Hepatocyte (in vitro differentiated cells): ENCODE data around the gene B4GALT3. TPM values are rescaled to one million over a fixed set of nuclear protein-coding genes. Genes with fewer than 3 reads are reported as not detected.

ENCODE experiments used
- DNase-seq: peaks from one replicate; pipeline ENCODE4 v3.0.0-alpha.2; 2016; ENCODE audit warnings: low spot score
- H2AFZ ChIP-seq: fragments of 200-600 bp; sonication (generic); 2 replicates; pipeline ENCODE4 v1.6.0; 2016; ENCODE audit warnings: antibody characterized with exemption, mild to moderate bottlenecking
- H3K27ac ChIP-seq: fragments of 200-600 bp; sonication (generic); 2 replicates; pipeline ENCODE4 v1.5.1; 2016; ENCODE audit warnings: mild to moderate bottlenecking
- H3K27me3 ChIP-seq: fragments of 200-600 bp; sonication (generic); 2 replicates; pipeline ENCODE4 v1.6.1; 2016
- H3K36me3 ChIP-seq: fragments of 200-600 bp; sonication (generic); replicated peaks from 2 replicates; pipeline ENCODE4 v1.5.1; 2016; ENCODE audit warnings: low read depth; ENCODE audit not compliant: insufficient read depth
- H3K4me1 ChIP-seq: fragments of 200-600 bp; sonication (generic); 2 replicates; pipeline ENCODE4 v1.5.1; 2016; ENCODE audit warnings: mild to moderate bottlenecking, moderate library complexity; ENCODE audit not compliant: insufficient read depth
- H3K4me2 ChIP-seq: fragments of 200-600 bp; sonication (generic); 2 replicates; pipeline ENCODE4 v1.6.0; 2016
- H3K4me3 ChIP-seq: fragments of 200-600 bp; sonication (generic); 2 replicates; pipeline ENCODE4 v1.5.1; 2016; ENCODE audit warnings: mild to moderate bottlenecking
- H3K79me2 ChIP-seq: fragments of 200-600 bp; sonication (generic); 2 replicates; pipeline ENCODE4 v1.6.0; 2017; ENCODE audit warnings: mild to moderate bottlenecking
- H3K9me2 ChIP-seq: fragments of 200-600 bp; sonication (generic); replicated peaks from 2 replicates; pipeline ENCODE4 v1.6.0; 2017; ENCODE audit warnings: mild to moderate bottlenecking; ENCODE audit not compliant: insufficient read depth
- H3K9me3 ChIP-seq: fragments of 200-600 bp; sonication (generic); 2 replicates; pipeline ENCODE4 v1.5.1; 2016; ENCODE audit warnings: low read depth, mild to moderate bottlenecking
- H4K20me1 ChIP-seq: fragments of 200-600 bp; sonication (generic); 2 replicates; pipeline ENCODE4 v1.6.0; 2016; ENCODE audit warnings: mild to moderate bottlenecking; ENCODE audit not compliant: insufficient read depth, poor library complexity, severe bottlenecking
- EZH2 ChIP-seq: fragments of 200-600 bp; sonication (generic); IDR thresholded peaks from 2 replicates; pipeline ENCODE4 v1.6.1; 2016; ENCODE audit warnings: antibody characterized with exemption, mild to moderate bottlenecking, borderline replicate concordance
- EZH2phosphoT487 ChIP-seq: fragments of 200-600 bp; sonication (generic); IDR thresholded peaks from one replicate; pipeline ENCODE4 v1.6.1; 2018; ENCODE audit warnings: antibody characterized with exemption, mild to moderate bottlenecking, low read depth, moderate library complexity; ENCODE audit not compliant: unreplicated experiment, severe bottlenecking
- WGBS: methylation state at CpG from one replicate; pipeline ENCODE4 v1.1.6; 2016; ENCODE audit warnings: low lambda C conversion rate; ENCODE audit errors: missing lambda C conversion rate; 5-methylcytosine and 5-hydroxymethylcytosine counted together
- microRNA-seq: library from miRNA; unstranded; fragments of <30 nt; microRNA quantifications from one replicate; pipeline ENCODE4, GENCODE V29; 2017
- polyA plus RNA-seq: library from polyadenylated mRNA; unstranded; fragments of >200 nt; fragmentation: Nextera tagmentation; extraction: Ambion mirVana; gene quantifications from 2 replicates; pipeline ENCODE4 v1.2.1, GENCODE V29; 2016
- small RNA-seq: library from RNA; depleted of rRNA; stranded (forward); fragments of <200 nt; gene quantifications from one replicate; pipeline ENCODE3, GENCODE V24; 2014
- total RNA-seq: library from RNA; depleted of rRNA; stranded (reverse); fragments of >200 nt; gene quantifications from 2 replicates; pipeline ENCODE4 v1.2.3, GENCODE V29; 2014
- TF ChIP-seq, protein P1 (sequence below): fragments of 200-600 bp; sonication (generic); IDR thresholded peaks from 2 replicates; pipeline ENCODE4 v1.5.1; 2016; ENCODE audit warnings: antibody characterized with exemption, mild to moderate bottlenecking; ENCODE audit not compliant: poor library complexity

The B4GALT3 gene
- total and polyA plus RNA-seq, 2 experiments from 2014 or later = 32.2 to 56.9 TPM

DNA sequence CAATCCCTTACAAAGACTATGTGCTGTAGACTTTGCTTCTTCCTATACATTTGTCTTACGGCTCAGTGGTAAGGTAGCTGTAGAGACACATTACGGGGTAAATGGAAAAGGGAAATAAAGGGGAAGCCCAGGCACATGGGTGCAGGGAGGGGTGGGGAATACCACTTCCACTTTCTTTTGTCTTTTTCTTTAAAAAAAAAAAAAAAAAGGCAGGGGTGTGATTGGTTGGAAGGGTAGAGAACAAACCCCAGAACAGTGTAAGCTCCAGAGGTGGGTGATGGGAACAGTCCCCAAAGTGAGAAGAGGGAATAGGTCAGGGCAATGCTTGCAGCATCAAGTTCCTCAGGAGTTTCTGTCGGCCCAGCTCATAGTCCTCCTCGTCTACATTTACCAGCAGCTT, 55.5 kb downstream of the B4GALT3 start:
- 89% methylated on average over 4 of the region's 4 CpGs for WGBS
- Histone ChIP-seq H3K36me3 (no peaks in the 10 kb centered on the region), H4K20me1 (no peaks in the 10 kb centered on the region), H3K4me1 (peaks cover 21% of the 10 kb centered on the region), H3K9me3 (no peaks in the 10 kb centered on the region), H3K4me2 (no peak overlapping the region), H3K4me3 (no peak overlapping the region), H2AFZ (no peak overlapping the region), H3K27ac (no peak overlapping the region), H3K79me2 (peaks cover 51% of the 10 kb centered on the region), H3K27me3 (no peaks in the 10 kb centered on the region), H3K9me2 (no peaks in the 10 kb centered on the region)
- TF ChIP-seq, protein P1, sequence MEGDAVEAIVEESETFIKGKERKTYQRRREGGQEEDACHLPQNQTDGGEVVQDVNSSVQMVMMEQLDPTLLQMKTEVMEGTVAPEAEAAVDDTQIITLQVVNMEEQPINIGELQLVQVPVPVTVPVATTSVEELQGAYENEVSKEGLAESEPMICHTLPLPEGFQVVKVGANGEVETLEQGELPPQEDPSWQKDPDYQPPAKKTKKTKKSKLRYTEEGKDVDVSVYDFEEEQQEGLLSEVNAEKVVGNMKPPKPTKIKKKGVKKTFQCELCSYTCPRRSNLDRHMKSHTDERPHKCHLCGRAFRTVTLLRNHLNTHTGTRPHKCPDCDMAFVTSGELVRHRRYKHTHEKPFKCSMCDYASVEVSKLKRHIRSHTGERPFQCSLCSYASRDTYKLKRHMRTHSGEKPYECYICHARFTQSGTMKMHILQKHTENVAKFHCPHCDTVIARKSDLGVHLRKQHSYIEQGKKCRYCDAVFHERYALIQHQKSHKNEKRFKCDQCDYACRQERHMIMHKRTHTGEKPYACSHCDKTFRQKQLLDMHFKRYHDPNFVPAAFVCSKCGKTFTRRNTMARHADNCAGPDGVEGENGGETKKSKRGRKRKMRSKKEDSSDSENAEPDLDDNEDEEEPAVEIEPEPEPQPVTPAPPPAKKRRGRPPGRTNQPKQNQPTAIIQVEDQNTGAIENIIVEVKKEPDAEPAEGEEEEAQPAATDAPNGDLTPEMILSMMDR = no peak
- TF ChIP-seq EZH2 (no peak), EZH2phosphoT487 (no peak)
- DNase-seq = no peak

Small RNA genes lying within 50 kb of the gene (microRNA-seq; reads per million reads assigned to microRNA genes)
- gene MIR5187 = 3.1 reads per million

Small RNA genes lying within 50 kb of the gene (small RNA-seq; reads per million reads assigned to genes)
- gene RF01225 = not detected

Other genes starting within 250 kb of the B4GALT3 start
- 1.3 and 1.4 TPM in 2 replicates for gene ITLN2, start 222.7 kb downstream of the B4GALT3 start, total RNA-seq
- gene ITLN2, start 222.7 kb downstream of the B4GALT3 start, polyA plus RNA-seq = 1.7 and 3.6 TPM in 2 replicates
- gene F11R, start 156.4 kb downstream of the B4GALT3 start, total RNA-seq = 140 and 180 TPM in 2 replicates
- gene F11R, start 156.4 kb downstream of the B4GALT3 start, polyA plus RNA-seq = 148 and 149 TPM in 2 replicates
- gene TSTD1, start 138.5 kb downstream of the B4GALT3 start, total RNA-seq = 30.8 and 36.3 TPM in 2 replicates
- gene TSTD1, start 138.5 kb downstream of the B4GALT3 start, polyA plus RNA-seq = 101 and 102 TPM in 2 replicates
- 62.1 and 85.1 TPM in 2 replicates for gene USF1, start 131.5 kb downstream of the B4GALT3 start, total RNA-seq
- 11.9 and 23.2 TPM in 2 replicates for gene USF1, start 131.5 kb downstream of the B4GALT3 start, polyA plus RNA-seq
- 0.52 and 0.80 TPM in 2 replicates for gene ARHGAP30, start 107.6 kb downstream of the B4GALT3 start, total RNA-seq
- gene ARHGAP30, start 107.6 kb downstream of the B4GALT3 start, polyA plus RNA-seq = 1.4 and 1.7 TPM in 2 replicates
- gene NECTIN4, start 87.9 kb downstream of the B4GALT3 start, total RNA-seq = 5.9 and 7.0 TPM in 2 replicates
- gene NECTIN4, start 87.9 kb downstream of the B4GALT3 start, polyA plus RNA-seq = 8.5 and 12.7 TPM in 2 replicates
- gene KLHDC9, start 79.1 kb downstream of the B4GALT3 start, total RNA-seq = 1.4 and 3.9 TPM in 2 replicates
- 4.5 and 7.4 TPM in 2 replicates for gene KLHDC9, start 79.1 kb downstream of the B4GALT3 start, polyA plus RNA-seq
- 47.6 and 63.1 TPM in 2 replicates for gene PFDN2, start 59.5 kb downstream of the B4GALT3 start, total RNA-seq
- gene PFDN2, start 59.5 kb downstream of the B4GALT3 start, polyA plus RNA-seq = 84.6 and 93.2 TPM in 2 replicates
- 41.3 and 47.5 TPM in 2 replicates for gene NIT1, start 59.4 kb downstream of the B4GALT3 start, total RNA-seq
- 48.9 and 50.4 TPM in 2 replicates for gene NIT1, start 59.4 kb downstream of the B4GALT3 start, polyA plus RNA-seq
- gene DEDD, start 44.8 kb downstream of the B4GALT3 start, total RNA-seq = 19.0 and 21.8 TPM in 2 replicates
- 24.3 and 27.1 TPM in 2 replicates for gene DEDD, start 44.8 kb downstream of the B4GALT3 start, polyA plus RNA-seq
- 105 and 136 TPM in 2 replicates for gene UFC1, start 23.5 kb downstream of the B4GALT3 start, total RNA-seq
- gene UFC1, start 23.5 kb downstream of the B4GALT3 start, polyA plus RNA-seq = 119 and 128 TPM in 2 replicates
- gene USP21, start 18.0 kb downstream of the B4GALT3 start, total RNA-seq = 5.5 and 7.7 TPM in 2 replicates
- 24.4 and 44.7 TPM in 2 replicates for gene USP21, start 18.0 kb downstream of the B4GALT3 start, polyA plus RNA-seq
- 11.2 and 18.3 TPM in 2 replicates for gene PPOX, start 11.1 kb downstream of the B4GALT3 start, total RNA-seq
- 30.7 and 31.6 TPM in 2 replicates for gene PPOX, start 11.1 kb downstream of the B4GALT3 start, polyA plus RNA-seq
- 1.2 and 2.3 TPM in 2 replicates for gene ADAMTS4, start 21.5 kb upstream of the B4GALT3 start, total RNA-seq
- gene ADAMTS4, start 21.5 kb upstream of the B4GALT3 start, polyA plus RNA-seq = 4.4 and 6.1 TPM in 2 replicates
- gene NDUFS2, start 24.9 kb upstream of the B4GALT3 start, total RNA-seq = 103 TPM in 2 replicates
- gene NDUFS2, start 24.9 kb upstream of the B4GALT3 start, polyA plus RNA-seq = 163 and 177 TPM in 2 replicates
- 1.1 and 4.3 TPM in 2 replicates for gene FCER1G, start 37.8 kb upstream of the B4GALT3 start, total RNA-seq
- 4.8 and 14.5 TPM in 2 replicates for gene FCER1G, start 37.8 kb upstream of the B4GALT3 start, polyA plus RNA-seq
- gene APOA2, start 46.1 kb upstream of the B4GALT3 start, total RNA-seq = 3,581 and 4,608 TPM in 2 replicates
- gene APOA2, start 46.1 kb upstream of the B4GALT3 start, polyA plus RNA-seq = 5,258 and 8,089 TPM in 2 replicates
- gene TOMM40L, start 48.6 kb upstream of the B4GALT3 start, total RNA-seq = 11.4 and 15.7 TPM in 2 replicates
- 14.5 and 15.7 TPM in 2 replicates for gene TOMM40L, start 48.6 kb upstream of the B4GALT3 start, polyA plus RNA-seq
- gene NR1I3, start 60.7 kb upstream of the B4GALT3 start, total RNA-seq = 2.6 and 4.1 TPM in 2 replicates
- gene NR1I3, start 60.7 kb upstream of the B4GALT3 start, polyA plus RNA-seq = 3.9 and 8.1 TPM in 2 replicates
- gene PCP4L1, start 81.2 kb upstream of the B4GALT3 start, total RNA-seq = 1.4 and 2.6 TPM in 2 replicates
- 1.4 and 1.7 TPM in 2 replicates for gene PCP4L1, start 81.2 kb upstream of the B4GALT3 start, polyA plus RNA-seq
- gene MPZ, start 132.5 kb upstream of the B4GALT3 start, total RNA-seq = 0.80 and 2.1 TPM in 2 replicates
- gene MPZ, start 132.5 kb upstream of the B4GALT3 start, polyA plus RNA-seq = 0.21 TPM in 1 of 2 replicates, not detected in the other
- 131 and 169 TPM in 2 replicates for gene SDHC, start 136.9 kb upstream of the B4GALT3 start, total RNA-seq
- 291 and 358 TPM in 2 replicates for gene SDHC, start 136.9 kb upstream of the B4GALT3 start, polyA plus RNA-seq
- gene CFAP126, start 190.4 kb upstream of the B4GALT3 start, total RNA-seq = not detected in 2 replicates
- gene CFAP126, start 190.4 kb upstream of the B4GALT3 start, polyA plus RNA-seq = not detected in 2 replicates